HG03159 (cell line): ENCODE results near the gene MAPK10.
"Not testable (repeated sequence)": the region's sequence is repeated elsewhere in the genome, so short reads cannot be mapped to it uniquely, and the experiment has no call there.

ENCODE experiments used
- ATAC-seq: cut with Tn5 transposase; IDR thresholded peaks from one replicate; pipeline ENCODE4 v1.9.1; 2021; ENCODE audit warnings: mild to moderate bottlenecking, moderate library complexity; ENCODE audit not compliant: unreplicated experiment

The MAPK10 gene

DNA sequence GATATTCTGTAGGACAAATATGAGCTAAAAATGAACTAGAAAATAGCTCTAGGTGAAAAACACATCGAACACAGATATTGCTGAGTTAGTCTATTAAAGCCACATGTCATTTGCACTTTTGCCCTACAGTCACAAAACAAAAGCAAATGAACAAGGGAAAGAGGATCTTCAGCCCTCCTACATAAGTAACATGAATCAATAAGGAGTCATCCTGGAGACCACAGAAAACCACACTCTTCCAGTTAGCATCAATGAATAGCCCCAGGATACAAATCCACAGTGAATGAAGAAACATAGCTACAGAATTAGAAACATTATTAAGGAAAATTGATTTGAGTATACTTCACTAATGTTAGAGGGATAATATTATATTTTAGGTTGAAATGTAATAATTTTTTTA is 311.4 kb downstream of the MAPK10 start:
- no peak for ATAC-seq

DNA sequence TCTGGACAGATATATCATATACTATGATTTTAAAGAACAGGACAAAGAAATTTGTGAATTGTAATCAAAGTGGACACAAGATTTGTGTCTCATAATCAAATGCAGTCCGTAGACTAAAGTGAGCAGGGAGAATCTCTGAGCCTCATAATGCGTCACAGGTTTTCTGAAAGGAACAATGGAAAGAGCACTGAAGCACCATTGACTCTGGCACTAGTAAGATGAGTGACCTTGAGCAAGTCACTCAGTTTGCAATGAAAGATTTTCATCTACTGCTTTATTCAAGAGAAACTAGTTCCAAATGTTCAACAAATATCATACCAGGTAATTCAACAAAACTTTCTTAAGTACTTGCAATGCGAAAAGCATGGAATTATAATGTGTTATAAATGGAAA is 315.3 kb downstream of the MAPK10 start:
- no peak for ATAC-seq

DNA sequence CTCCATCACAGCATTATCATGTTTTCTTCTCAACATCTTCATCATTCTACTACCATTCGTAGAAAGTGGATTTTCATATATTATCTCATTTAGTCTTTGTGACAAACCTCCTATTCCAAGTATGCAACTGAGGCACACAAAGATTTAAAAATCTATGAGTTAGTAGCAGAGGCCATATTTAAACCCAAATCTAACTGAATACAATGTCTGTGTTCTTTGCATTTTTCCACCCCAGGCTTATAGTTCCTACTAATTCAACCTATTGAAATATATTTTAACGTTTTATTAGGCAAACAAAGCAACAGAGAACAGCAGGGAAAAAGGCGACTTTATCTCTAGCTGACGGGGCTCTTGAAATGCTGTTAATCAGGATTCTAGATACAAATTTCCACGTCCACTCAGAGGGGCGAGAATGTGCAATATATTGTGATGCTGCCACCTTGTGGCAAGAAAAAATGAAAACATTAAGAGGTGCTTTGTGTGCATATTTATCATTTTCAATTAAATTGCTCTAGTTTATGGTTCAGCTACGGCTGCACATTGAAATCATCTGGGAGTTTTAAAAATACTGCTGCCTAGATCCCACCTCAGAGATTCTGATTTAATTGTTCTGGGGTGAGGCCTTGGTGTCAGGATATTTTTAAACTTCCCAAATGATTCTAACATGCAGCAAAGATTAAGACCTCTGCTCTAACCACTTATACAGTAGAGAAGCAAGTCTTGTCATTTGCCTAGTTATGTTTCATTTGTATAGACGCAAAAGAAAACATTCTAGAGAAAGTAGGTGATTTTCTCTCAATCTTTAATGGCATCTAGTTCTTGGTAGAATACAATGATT is 315.9 kb downstream of the MAPK10 start:
- ATAC-seq: peak; percentile 75

DNA sequence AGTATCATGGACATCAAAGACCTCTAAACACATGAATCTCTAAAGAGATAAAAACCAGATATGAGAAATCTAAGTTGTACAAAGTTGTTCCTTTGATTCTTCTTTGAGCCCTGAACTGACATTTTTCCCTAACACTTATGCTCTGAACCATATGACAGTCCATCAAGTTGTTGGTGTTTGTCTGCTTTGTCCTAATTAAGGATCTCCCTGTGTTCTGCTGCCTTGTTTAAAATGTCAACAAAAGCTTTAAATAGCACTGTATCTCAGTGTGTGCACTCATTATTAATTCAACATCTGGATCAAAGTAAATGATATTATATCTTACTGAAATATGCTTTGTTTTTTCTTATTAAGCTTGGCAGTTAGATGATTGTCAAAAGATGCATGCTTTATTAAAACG is 321.8 kb downstream of the MAPK10 start:
- no peak for ATAC-seq

DNA sequence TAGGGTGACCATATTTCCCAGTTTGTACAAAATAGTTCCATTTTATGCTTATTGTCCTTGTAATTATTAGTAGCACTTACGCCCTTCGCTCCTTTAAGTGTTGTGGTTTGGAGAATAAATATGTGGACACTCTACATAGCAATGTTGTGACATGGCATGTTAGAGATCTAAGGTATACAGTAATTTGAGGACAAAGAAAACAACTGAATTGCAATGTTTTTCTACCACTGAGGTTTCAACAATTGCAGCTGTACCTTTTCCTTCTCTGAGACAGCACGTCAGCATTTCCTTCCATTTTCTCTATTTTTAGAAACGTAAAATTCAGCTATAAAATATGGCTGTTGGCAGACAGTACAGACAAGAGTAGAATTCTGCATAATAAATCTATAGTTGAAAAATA is 323.1 kb downstream of the MAPK10 start:
- no peak for ATAC-seq

DNA sequence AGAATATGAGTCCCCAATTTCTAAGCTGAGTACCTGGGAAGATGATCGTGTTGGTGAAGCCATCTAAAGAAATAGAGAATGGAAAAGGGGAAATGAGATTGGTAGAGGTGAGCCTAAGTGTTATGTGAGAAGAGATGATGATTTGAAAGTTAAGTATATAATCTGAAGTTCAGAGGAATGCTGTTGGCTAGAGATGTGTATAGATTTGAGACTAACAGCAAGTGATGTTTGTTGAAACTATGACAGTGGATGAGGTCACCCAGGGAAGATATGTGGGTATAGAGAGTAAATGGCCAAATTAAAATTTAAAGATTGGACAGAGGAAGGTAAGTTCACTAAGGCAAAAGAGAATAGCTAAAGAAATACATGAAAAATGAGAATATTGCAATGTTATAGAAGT is 324.2 kb downstream of the MAPK10 start:
- no peak for ATAC-seq

DNA sequence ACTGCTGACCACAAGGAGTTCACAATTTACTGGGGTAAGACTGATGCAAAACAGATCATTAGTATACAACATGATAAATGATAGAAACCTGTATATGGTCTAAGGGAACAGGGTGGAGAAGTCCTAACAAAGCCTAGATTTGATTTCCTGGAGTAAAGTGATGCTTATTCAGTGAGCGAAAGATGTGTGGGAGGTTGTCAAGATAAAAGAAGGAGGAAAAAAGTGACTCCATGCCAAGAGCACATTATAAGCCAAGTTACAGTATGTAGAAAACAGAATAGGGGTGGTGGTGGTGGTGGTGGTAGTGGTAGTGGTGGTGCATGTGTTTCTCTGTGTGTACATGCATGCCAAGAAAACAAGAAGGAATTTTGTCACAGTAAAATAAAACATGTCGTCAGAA is 325.2 kb downstream of the MAPK10 start:
- no peak for ATAC-seq

DNA sequence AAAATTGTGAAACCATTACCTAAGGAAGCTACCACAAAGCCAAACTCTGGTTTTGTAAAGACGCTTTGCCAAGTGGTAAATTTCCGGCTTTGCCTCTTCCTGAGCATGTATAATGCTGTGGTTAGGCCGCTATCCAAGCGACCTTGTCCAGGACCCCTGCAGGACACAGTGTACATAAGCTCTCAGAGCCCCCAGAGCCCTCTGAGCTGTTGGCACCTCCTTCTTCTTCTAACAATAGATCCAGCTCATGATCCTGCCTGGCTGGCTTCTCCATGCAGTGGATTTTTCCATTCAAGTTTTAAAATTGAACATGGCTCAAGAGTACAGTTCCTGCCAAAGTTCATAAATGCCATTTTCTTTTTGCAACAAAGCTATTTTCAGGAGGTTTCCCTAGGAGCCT is 326.7 kb downstream of the MAPK10 start:
- no peak for ATAC-seq

DNA sequence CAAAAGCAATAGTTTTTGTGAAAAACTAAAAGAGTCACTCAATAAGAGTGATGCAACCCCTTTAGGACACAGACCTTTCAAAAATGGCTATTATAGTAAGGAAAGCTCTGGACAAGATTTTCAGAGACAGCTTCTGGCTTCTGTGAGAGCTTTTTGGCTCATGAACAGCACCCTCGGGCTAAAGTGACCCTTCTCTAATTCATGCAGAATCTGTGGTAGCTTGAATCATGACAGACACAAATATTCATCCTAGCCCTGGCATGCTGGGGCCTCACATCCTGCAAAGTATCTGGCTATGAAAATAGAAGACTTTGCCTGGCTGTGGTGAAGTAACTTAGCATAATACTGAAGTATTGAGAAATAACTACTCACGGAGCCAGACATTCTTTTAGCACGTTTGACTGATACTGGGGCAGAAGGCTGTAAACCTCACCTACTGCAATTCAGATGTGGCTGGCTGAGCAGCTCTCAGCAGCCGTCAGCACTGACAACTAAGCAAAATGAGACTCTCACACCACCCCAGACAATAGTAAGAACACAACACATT is 327.3 kb downstream of the MAPK10 start:
- no peak for ATAC-seq

DNA sequence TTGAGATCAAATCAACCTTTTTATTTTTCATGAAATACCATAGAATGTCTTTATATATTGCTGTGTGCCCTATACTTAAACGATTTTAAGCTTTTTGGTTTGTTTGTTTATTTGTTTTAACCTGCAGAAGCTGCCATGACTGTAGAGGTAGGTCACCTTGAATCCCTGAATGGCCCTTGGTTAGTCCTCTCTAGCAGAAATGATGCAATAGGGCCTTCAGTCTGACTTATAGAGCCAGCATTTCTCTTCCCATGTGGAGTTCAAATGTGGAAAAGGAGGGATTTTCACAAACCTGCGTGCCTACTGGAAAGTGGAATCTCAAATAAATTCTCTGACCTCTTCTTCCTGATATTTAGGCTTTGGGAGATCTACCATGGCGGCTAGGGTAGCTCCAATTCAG is 327.9 kb downstream of the MAPK10 start:
- ATAC-seq: no peak

DNA sequence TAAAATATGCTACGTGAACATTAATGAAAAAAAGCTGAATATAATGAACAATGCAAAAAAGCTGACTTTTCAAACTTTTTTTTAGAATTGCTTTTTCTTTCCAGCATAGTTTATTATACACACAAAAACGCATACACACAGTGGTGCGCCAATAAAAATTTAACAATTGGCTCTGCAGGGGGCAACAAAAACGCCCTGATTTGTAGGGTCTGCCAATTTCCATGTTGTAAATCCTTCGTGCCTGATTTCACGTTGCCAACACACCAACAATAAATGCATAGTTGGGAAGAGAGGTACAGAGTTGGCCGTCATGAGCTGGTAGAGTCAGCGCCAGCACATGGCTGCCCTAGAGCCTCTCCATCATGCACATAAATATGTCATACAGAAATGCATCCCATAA is 333.1 kb downstream of the MAPK10 start:
- ATAC-seq: no peak

DNA sequence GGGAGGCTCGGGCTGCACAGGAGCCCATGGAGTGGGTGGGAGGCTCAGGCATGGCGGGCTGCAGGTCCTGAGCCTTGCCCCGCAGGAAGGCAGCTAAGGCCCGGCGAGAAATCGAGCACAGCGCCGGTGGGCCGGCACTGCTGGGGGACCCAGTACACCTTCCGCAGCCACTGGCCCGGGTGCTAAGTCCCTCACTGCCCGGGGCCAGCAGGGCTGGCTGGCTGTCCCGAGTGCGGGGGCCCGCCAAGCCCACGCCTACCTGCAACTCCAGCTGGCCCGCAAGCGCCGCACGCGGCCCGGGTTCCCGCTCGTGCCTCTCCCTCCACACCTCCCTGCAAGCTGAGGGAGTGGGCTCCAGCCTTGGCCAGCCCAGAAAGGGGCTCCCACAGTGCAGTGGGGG is 338.2 kb downstream of the MAPK10 start:
- ATAC-seq: not testable (repeated sequence)

DNA sequence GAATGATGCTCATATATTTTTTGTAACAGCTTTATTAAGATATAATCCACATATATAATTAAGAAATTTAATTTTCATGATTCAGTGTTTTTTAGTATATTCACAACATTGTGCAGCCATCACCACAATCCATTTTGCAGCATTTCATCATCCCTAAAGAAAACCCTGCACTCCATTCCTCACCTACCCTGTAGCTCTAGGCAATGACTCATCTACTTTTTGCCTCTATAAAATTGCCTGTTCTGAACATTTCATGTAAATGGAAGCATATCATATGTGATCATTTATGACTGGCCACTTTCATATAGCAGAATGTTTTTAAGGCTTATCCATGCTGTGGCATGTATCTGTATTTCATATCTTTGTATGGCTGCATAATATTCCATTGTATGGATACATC is 339.9 kb downstream of the MAPK10 start:
- no peak for ATAC-seq

DNA sequence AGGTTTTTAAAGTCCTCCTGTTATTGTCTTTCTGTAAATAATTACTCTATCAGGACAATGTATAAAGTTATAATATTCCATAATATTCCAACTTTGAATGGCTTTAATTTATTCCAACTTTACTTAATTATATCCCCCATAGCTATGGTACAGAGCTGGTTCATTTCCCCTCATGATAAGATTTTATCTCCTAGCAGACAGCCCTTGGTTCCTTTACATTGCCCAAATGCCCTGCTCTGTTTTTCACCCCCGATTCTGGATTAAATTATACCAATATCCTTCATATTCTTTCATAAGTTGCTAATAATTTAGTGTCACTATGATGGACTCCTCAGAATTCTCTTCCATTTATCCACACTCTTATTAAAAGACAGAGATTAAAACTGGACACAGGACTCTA is 340.5 kb downstream of the MAPK10 start:
- no peak for ATAC-seq

DNA sequence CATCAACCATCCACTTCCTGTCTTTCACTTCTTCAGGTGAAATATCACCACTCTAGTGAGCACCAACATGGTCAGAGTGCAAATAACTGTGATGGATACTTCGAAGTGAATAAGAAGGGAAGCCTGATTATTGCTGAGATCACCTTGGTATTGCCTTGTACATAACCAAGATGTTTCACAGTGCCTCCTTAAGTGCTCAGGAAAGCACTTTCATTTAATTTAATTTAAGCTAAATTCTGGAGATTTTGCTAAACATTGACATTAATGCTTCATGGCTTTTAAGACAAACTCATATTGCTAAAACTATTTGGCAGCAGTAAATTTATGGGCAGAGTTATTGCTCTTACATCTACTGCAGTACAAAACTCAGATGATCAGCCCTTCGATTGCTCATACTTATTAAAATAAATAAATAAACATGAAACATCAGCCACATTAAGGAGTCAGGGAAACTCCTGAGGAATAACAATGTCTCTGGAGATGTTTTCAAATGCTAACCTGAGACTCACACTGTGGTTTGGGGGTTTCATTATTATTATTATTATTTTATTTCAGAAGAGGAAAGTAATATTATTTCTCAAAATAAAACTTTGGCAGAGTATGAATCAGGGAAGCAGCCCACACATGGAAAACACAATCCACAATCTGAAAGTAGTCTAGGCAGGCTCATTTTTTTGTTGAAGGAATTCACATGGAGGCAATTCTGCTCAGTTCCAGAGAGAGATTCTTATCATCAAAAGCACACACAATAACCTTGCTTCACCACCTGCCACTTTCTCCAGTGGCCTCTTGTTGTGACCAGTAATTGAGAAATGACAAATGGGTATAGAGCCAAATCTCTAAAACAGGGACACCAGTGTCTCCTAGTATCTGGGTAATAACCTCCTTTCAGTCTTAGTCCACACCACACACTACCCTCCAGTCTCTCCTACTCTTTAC is 344.2 kb downstream of the MAPK10 start:
- ATAC-seq: no peak

DNA sequence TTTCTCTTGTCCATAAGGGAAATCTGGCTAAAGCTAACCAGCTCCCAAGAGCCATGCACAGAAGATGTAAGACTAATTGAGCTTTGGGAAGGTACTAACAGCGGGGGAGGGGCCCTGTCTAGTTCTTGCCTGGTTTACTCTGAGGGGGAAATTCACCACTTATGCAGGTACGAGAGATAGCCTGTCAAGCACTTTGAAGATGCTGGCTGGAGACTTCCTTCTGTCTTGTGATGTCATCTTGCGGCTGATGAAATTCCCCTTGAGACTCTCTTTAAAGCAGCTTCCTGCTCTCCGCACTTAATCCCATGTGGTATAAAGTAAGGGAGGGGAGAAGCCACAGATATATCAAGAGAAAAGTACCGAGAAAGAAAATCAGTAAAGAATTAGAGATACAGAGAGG is 345.3 kb downstream of the MAPK10 start:
- ATAC-seq: peak; percentile 77

DNA sequence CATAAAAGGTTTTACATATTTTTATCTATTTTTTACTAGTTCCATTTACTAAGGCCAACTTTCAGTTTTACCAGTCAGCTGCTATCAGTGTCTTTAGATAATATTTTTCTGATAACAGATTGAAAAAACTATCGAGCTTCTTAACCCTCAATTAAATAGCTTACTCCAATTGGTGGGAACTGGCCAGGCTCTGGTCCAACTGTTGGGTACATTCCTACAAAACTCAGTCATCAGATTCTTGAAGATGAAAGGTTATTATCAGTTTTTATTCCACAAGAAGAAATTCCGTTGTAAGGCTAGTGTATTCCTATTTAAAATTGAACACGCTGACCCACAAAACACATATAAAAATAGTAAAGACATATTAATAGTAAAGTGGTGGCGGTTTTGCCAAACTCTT is 346.2 kb downstream of the MAPK10 start:
- ATAC-seq: no peak

DNA sequence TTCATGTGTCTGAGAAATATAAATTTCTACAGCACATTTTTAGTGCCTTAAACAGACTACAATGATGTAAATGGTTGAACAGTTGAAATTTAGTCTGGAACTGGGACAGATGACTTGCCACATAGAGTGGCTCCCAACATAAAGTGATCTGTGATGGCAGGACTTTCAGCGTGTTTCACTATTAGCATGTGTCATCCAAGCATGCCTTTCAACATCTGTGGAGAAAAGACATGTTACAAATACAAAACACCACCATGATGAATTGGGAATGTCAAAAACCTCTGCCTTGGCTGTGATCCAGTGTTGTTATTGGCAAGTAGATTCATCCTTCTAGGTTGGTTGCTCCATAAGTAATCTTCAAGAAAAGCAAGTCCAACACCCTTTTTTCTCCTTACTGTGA is 348.7 kb downstream of the MAPK10 start:
- ATAC-seq: no peak

DNA sequence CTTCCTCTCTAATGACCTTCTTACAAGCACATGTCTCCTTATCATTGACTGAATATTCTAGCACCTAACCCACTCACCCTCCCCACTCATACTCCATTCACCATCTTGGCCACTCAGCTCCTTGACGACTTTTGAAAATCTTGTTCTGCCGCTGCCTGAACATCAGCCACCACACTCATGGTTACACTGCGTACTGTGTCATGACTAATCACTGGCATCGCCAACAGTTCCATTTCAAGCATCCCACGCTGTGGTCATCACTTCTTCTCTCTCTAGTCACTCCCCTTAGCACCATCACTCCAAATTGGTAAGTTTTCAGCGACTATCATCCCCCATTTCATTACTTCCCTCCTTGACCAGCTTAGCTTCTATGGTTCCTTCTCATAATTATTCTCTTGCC is 352.8 kb downstream of the MAPK10 start:
- ATAC-seq: no peak

DNA sequence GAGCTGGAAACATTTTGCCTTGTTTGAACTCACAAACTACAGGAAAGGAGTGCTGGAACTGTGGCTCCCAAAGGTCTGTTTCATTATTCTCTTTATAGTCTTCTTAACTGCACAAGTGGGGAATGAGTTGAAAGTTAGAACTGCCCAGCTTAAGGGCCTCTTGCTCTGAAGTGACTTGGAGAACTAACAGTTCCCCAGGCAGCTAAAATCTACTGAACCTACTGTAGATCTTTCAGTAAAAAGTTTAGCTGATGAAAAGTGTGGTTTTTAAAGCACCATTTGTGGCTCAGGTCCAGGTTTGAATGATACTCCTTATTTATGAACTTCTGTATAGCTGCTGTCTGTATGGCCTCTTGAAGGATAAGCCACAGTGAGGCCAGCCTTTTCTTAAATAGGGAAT is 353.8 kb downstream of the MAPK10 start:
- ATAC-seq: no peak

DNA sequence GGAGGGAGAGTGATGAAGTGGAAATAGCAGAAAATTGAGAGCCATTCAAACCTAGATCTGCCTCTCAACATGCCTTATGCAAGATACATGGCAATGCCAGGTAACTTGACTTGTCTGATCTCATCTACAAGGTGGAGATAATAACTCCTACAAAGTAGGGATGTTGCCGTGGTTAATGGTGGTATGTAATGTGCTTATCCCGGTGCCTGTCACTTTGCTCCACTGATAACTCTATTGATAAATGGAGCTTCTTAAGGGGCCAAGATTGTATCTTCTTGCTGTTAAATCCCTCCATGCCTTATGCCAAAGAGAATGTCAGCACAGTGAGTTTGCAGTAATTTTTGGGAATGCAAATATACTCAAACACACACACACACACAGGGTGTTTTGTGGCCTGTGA is 355.8 kb downstream of the MAPK10 start:
- ATAC-seq: no peak

DNA sequence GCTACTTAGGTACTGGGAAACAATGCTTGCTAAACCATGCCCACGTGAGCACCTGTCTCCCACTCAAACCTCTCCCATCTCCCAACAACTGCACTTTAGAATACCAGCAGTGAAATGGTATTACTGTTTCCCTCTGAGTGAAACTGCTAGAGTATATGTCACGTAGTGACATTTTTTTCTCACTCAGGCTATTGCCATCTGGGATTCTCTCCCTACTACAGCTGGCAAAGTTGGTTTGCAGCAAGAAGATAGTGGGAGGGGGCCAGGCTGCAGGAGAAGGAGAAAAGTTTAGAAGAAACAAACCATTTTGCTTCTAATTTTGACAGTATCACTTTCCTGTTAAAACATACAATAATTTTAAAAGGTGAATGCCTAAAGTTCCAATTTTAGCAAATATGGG is 358.3 kb downstream of the MAPK10 start:
- ATAC-seq: no peak
